CD14-positive monocyte (primary cell): Measurements from ENCODE around the gene CD74. TPM values are rescaled to one million over a fixed set of nuclear protein-coding genes. Genes with fewer than 3 reads are reported as not detected.

ENCODE experiments used
- DNase-seq, 3 donors: peaks; one replicate each; pipeline ENCODE4 v3.0.0-alpha.2; 2011 to 2022
- H2AFZ ChIP-seq: 2 replicates; pipeline ENCODE4 v1.6.0; 2012; ENCODE audit warnings: mild to moderate bottlenecking, low read depth, low read length, inconsistent platforms; ENCODE audit not compliant: insufficient read depth, poor library complexity, severe bottlenecking
- H3K27ac ChIP-seq, 2 donors: 1 replicate in 1 of 2; 2 replicates in 1 of 2; pipeline ENCODE4 v1.5.1; 2012 to 2013; ENCODE audit warnings: low read length in 2 of 2, control low read depth in 1 of 2, inconsistent platforms in 1 of 2, low read depth in 1 of 2, mild to moderate bottlenecking in 1 of 2
- H3K27me3 ChIP-seq, 2 donors: one replicate each; pipeline versions ENCODE4 v1.6.0 to v1.6.1; 2011 to 2013; ENCODE audit warnings: low read length in 2 of 2; ENCODE audit not compliant: control insufficient read depth in 2 of 2, insufficient read depth in 2 of 2
- H3K36me3 ChIP-seq, 2 donors: replicated peaks in 1 of 2; 1 replicate in 1 of 2; 2 replicates in 1 of 2; pipeline versions ENCODE4 v1.5.1 to v1.6.1; 2012 to 2013; ENCODE audit warnings: low read length in 2 of 2, control low read depth in 1 of 2, inconsistent platforms in 1 of 2, mild to moderate bottlenecking in 1 of 2; ENCODE audit not compliant: insufficient read depth in 2 of 2, control insufficient read depth in 1 of 2
- H3K4me1 ChIP-seq, 2 donors: 1 replicate in 1 of 2; 2 replicates in 1 of 2; pipeline versions ENCODE4 v1.5.1 to v1.6.1; 2012 to 2013; ENCODE audit warnings: low read length in 2 of 2, control low read depth in 1 of 2, inconsistent platforms in 1 of 2, mild to moderate bottlenecking in 1 of 2, moderate library complexity in 1 of 2; ENCODE audit not compliant: insufficient read depth in 2 of 2, control insufficient read depth in 1 of 2
- H3K4me2 ChIP-seq: replicated peaks from 2 replicates; pipeline ENCODE3; 2012; ENCODE audit warnings: low read length, moderate library complexity, mild to moderate bottlenecking; ENCODE audit not compliant: poor library complexity, severe bottlenecking; ENCODE audit errors: extremely low read depth
- H3K4me3 ChIP-seq, 3 experiments: fragments of 200-600 bp in 1 of 3; sonication (generic) in 1 of 3; replicated peaks in 1 of 3; 1 replicate in 2 of 3; 2 replicates in 1 of 3; pipeline ENCODE4 v1.5.1; 2011 to 2013; ENCODE audit warnings: low read length in 3 of 3, mild to moderate bottlenecking in 3 of 3, control low read depth in 2 of 3, low read depth in 2 of 3, inconsistent platforms in 1 of 3, moderate library complexity in 1 of 3
- H3K79me2 ChIP-seq: 2 replicates; pipeline ENCODE4 v1.6.0; 2012; ENCODE audit warnings: mild to moderate bottlenecking, control low read depth, inconsistent platforms, low read length, moderate library complexity; ENCODE audit not compliant: insufficient read depth
- H3K9ac ChIP-seq: 2 replicates; pipeline ENCODE4 v1.6.0; 2017; ENCODE audit warnings: low read length, mild to moderate bottlenecking; ENCODE audit not compliant: insufficient read depth, poor library complexity, severe bottlenecking
- H3K9me3 ChIP-seq, 2 donors: replicated peaks in 1 of 2; 1 replicate in 1 of 2; 2 replicates in 1 of 2; pipeline versions ENCODE4 v1.5.1 to v1.6.1; 2012 to 2013; ENCODE audit warnings: low read length in 2 of 2, control low read depth in 1 of 2; ENCODE audit not compliant: control insufficient read depth in 1 of 2, insufficient read depth in 1 of 2
- H4K20me1 ChIP-seq: 2 replicates; pipeline ENCODE4 v1.6.0; 2012; ENCODE audit warnings: mild to moderate bottlenecking, low read length, control low read depth, moderate library complexity; ENCODE audit not compliant: insufficient read depth
- H3K27ac Mint-ChIP-seq, 7 donors: one replicate each; pipeline ENCODE4 v1.8.0; 2020; ENCODE audit warnings: mild to moderate bottlenecking in 7 of 7, mixed read lengths in 7 of 7, moderate library complexity in 6 of 7, inconsistent platforms in 2 of 7
- H3K27me3 Mint-ChIP-seq, 3 donors: one replicate each; pipeline ENCODE4 v1.8.0; 2021 to 2022; ENCODE audit warnings: low read depth in 3 of 3, mild to moderate bottlenecking in 3 of 3, mixed read lengths in 3 of 3, moderate library complexity in 3 of 3, inconsistent platforms in 1 of 3
- H3K36me3 Mint-ChIP-seq, 2 donors: one replicate each; pipeline ENCODE4 v1.8.0; 2020; ENCODE audit warnings: mixed read lengths in 2 of 2, inconsistent platforms in 1 of 2, mild to moderate bottlenecking in 1 of 2
- H3K4me1 Mint-ChIP-seq: one replicate; pipeline ENCODE4 v1.8.0; 2020; ENCODE audit warnings: mild to moderate bottlenecking, mixed read lengths
- H3K4me3 Mint-ChIP-seq, 2 donors: one replicate each; pipeline ENCODE4 v1.8.0; 2020; ENCODE audit warnings: mild to moderate bottlenecking in 2 of 2, mixed read lengths in 2 of 2, moderate library complexity in 1 of 2
- H3K9me3 Mint-ChIP-seq, 7 donors: one replicate each; pipeline ENCODE4 v1.8.0; 2020 to 2022; ENCODE audit warnings: mixed read lengths in 7 of 7, mild to moderate bottlenecking in 6 of 7, moderate library complexity in 6 of 7, inconsistent platforms in 2 of 7
- WGBS: methylation state at CpG from one replicate; pipeline ENCODE4 v1.1.5; 2013; ENCODE audit warnings: missing lambda C conversion rate; ENCODE audit not compliant: insufficient coverage; 5-methylcytosine and 5-hydroxymethylcytosine counted together
- intact Hi-C, 2 donors: fragments of 100-400 bp; cut with micrococcal nuclease; formaldehyde crosslinking; loops; one replicate each; pipeline versions ENCODE4 v1.15.0 to v1.15.1; 2023
- polyA plus RNA-seq, 3 donors: library from polyadenylated mRNA; depleted of rRNA in 1 of 3; unstranded in 2 of 3; stranded (reverse) in 1 of 3; fragments of 300-500 nt in 2 of 3; fragments of >200 nt in 1 of 3; fragmentation: Illumina TruSeq in 2 of 3; gene quantifications; 1 replicate in 2 of 3; 2 replicates in 1 of 3; pipeline ENCODE4 v1.2.3, GENCODE V29; 2012 to 2021
- TF ChIP-seq, protein P1 (sequence below): fragments of 200-600 bp; IDR thresholded peaks from one replicate; pipeline ENCODE4 v1.8.0; 2022; ENCODE audit warnings: antibody characterized with exemption, mild to moderate bottlenecking

CD74 gene
- polyA plus RNA-seq, 3 donors: 3,498 to 7,550 (median 4,939) TPM

DNA sequence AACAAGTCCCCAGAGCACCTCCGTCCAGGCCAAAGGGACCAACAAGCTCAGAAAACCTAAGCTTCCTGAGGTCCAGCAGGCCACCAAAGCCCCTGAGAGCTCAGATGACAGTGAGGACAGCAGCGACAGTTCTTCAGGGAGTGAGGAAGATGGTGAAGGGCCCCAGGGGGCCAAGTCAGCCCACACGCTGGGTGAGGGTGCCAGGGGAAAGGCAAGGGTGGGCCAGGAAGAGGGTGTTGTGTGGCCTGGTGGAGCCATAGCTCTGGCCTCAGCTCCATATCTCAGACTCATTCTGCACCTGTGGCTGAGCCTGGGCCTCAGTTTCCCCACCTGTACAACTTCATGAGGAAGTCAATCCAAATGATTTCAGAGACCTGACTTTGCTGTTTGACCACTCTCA lies 20.7 kb downstream of the CD74 start:
- Histone ChIP-seq H3K9ac (no peak overlapping the region), H3K4me2 (no peak overlapping the region), H2AFZ (no peak overlapping the region), H3K79me2 (no peaks in the 10 kb centered on the region), H3K4me3 (no peak overlapping the region), H3K4me1 (no peaks in the 10 kb centered on the region), H4K20me1 (peaks cover 67% of the 10 kb centered on the region), H3K9me3 (no peaks in the 10 kb centered on the region), H3K27me3 (no peaks in the 10 kb centered on the region), H3K27ac (no peak overlapping the region), H3K36me3 (peaks cover 86 to 98% of the 10 kb centered on the region in 2 donors)
- intact Hi-C loops: no loop called here
- peak overlapping the region in 4 of 7 donors; percentile 5 to 85 (median 48) for H3K27ac Mint-ChIP-seq
- TF ChIP-seq, protein P1, sequence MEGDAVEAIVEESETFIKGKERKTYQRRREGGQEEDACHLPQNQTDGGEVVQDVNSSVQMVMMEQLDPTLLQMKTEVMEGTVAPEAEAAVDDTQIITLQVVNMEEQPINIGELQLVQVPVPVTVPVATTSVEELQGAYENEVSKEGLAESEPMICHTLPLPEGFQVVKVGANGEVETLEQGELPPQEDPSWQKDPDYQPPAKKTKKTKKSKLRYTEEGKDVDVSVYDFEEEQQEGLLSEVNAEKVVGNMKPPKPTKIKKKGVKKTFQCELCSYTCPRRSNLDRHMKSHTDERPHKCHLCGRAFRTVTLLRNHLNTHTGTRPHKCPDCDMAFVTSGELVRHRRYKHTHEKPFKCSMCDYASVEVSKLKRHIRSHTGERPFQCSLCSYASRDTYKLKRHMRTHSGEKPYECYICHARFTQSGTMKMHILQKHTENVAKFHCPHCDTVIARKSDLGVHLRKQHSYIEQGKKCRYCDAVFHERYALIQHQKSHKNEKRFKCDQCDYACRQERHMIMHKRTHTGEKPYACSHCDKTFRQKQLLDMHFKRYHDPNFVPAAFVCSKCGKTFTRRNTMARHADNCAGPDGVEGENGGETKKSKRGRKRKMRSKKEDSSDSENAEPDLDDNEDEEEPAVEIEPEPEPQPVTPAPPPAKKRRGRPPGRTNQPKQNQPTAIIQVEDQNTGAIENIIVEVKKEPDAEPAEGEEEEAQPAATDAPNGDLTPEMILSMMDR: no peak
- no peak for DNase-seq
- no peak overlapping the region for H3K4me3 Mint-ChIP-seq
- no peaks in the 10 kb centered on the region for H3K9me3 Mint-ChIP-seq
- H3K36me3 Mint-ChIP-seq: peaks cover 81 to 99% of the 10 kb centered on the region in 2 donors
- 100% methylated on average over 3 of the region's 3 CpGs for WGBS
- H3K4me1 Mint-ChIP-seq: no peaks in the 10 kb centered on the region
- H3K27me3 Mint-ChIP-seq: peaks cover 0 to 2% (median 1%) of the 10 kb centered on the region in 3 donors

GRCh38 chr5:150391064-150391834 lies 21.5 kb downstream of the CD74 start:
- no peaks in the 10 kb centered on the region for H3K4me1 Mint-ChIP-seq
- Histone ChIP-seq H3K79me2 (no peaks in the 10 kb centered on the region), H3K27me3 (no peaks in the 10 kb centered on the region), H3K4me3 (no peak overlapping the region), H2AFZ (no peak overlapping the region), H3K4me1 (no peaks in the 10 kb centered on the region), H3K36me3 (peaks cover 90 to 100% of the 10 kb centered on the region in 2 donors), H3K27ac (no peak overlapping the region), H4K20me1 (peaks cover 60% of the 10 kb centered on the region), H3K9ac (no peak overlapping the region), H3K4me2 (no peak overlapping the region), H3K9me3 (no peaks in the 10 kb centered on the region)
- H3K4me3 Mint-ChIP-seq: no peak overlapping the region
- H3K27ac Mint-ChIP-seq: peak overlapping the region in 4 of 7 donors; percentile 37 to 85 (median 52)
- 97% methylated on average over 10 of the region's 13 CpGs for WGBS
- DNase-seq: no peak
- peaks cover 0 to under 1% (median 0%) of the 10 kb centered on the region in 7 donors for H3K9me3 Mint-ChIP-seq
- intact Hi-C loops: no loop called here
- peaks cover 84 to 99% of the 10 kb centered on the region in 2 donors for H3K36me3 Mint-ChIP-seq
- no peaks in the 10 kb centered on the region for H3K27me3 Mint-ChIP-seq
- TF ChIP-seq, protein P1: no peak
